Thoracic aorta (tissue), 2 donors: Measurements from ENCODE around the gene APPL2. TPM values are rescaled to one million over a fixed set of nuclear protein-coding genes. Genes with fewer than 3 reads are reported as not detected.

ENCODE experiments used
- ATAC-seq: fragments of 150-250 bp; one replicate; pipeline ENCODE4 v1.8.0; 2017; ENCODE audit warnings: low read depth; ENCODE audit not compliant: insufficient number of reproducible peaks, low FRiP score
- DNase-seq: peaks from one replicate; pipeline ENCODE4 v3.0.0-alpha.2; 2020; ENCODE audit warnings: low spot score
- H3K27ac ChIP-seq, 2 donors: fragments of 200-600 bp; sonication (generic); 1 replicate in 1 of 2; 2 replicates in 1 of 2; pipeline ENCODE4 v1.5.1; 2016; ENCODE audit warnings: mild to moderate bottlenecking in 2 of 2, moderate library complexity in 2 of 2
- H3K27me3 ChIP-seq: fragments of 200-600 bp; sonication (generic); replicated peaks from 2 replicates; pipeline ENCODE4 v1.6.0; 2016; ENCODE audit warnings: mild to moderate bottlenecking; ENCODE audit not compliant: insufficient read depth
- H3K36me3 ChIP-seq: fragments of 200-600 bp; sonication (generic); one replicate; pipeline ENCODE4 v1.5.1; 2016
- H3K4me1 ChIP-seq, 2 donors: fragments of 200-600 bp; sonication (generic); 1 replicate in 1 of 2; 2 replicates in 1 of 2; pipeline versions ENCODE4 v1.5.1 to v1.6.0; 2016; ENCODE audit warnings: low read depth in 2 of 2, mild to moderate bottlenecking in 1 of 2; ENCODE audit not compliant: control insufficient read depth in 1 of 2
- H3K4me3 ChIP-seq: fragments of 200-600 bp; sonication (generic); 2 replicates; pipeline ENCODE4 v1.5.1; 2016; ENCODE audit warnings: mild to moderate bottlenecking
- H3K9me3 ChIP-seq: fragments of 200-600 bp; sonication (generic); 2 replicates; pipeline ENCODE4 v1.5.1; 2016
- CTCF ChIP-seq: fragments of 200-600 bp; sonication (generic); IDR thresholded peaks from one replicate; pipeline ENCODE4 v1.5.1; 2019; ENCODE audit warnings: antibody characterized with exemption
- total RNA-seq, 2 donors: library from RNA; depleted of rRNA; stranded (reverse); fragments of >200 nt; gene quantifications; one replicate each; pipeline versions ENCODE4 v1.1.0 to v1.2.3, GENCODE V29; 2016

The APPL2 gene
- total RNA-seq, 2 donors from 2014 or later: 38.2 to 60.9 TPM

- Histone ChIP-seq H3K27me3 (no peaks in the 10 kb centered on the region), H3K27ac (no peak overlapping the region), H3K36me3 (peaks cover 53% of the 10 kb centered on the region), H3K9me3 (no peaks in the 10 kb centered on the region), H3K4me1 (peaks cover 0 to 9% of the 10 kb centered on the region in 2 donors), H3K4me3 (no peak overlapping the region)
- no peak for TF ChIP-seq CTCF
- no peak for DNase-seq
- no peak for ATAC-seq
Measured at GRCh38 chr12:105198961-105199360, 37.0 kb downstream of the APPL2 start.

GRCh38 chr12:105196090-105196489 lies 39.9 kb downstream of the APPL2 start:
- Histone ChIP-seq H3K9me3 (no peaks in the 10 kb centered on the region), H3K4me3 (no peak overlapping the region), H3K27me3 (no peaks in the 10 kb centered on the region), H3K4me1 (peaks cover 0 to under 1% of the 10 kb centered on the region in 2 donors), H3K36me3 (peaks cover 58% of the 10 kb centered on the region), H3K27ac (no peak overlapping the region)
- ATAC-seq (no peak), DNase-seq (no peak)
- no peak for TF ChIP-seq CTCF

- DNase-seq: no peak
- Histone ChIP-seq H3K27me3 (no peaks in the 10 kb centered on the region), H3K36me3 (peaks cover 59% of the 10 kb centered on the region), H3K4me3 (no peak overlapping the region), H3K9me3 (no peaks in the 10 kb centered on the region), H3K4me1 (no peaks in the 10 kb centered on the region), H3K27ac (no peak overlapping the region)
- TF ChIP-seq CTCF: no peak
- ATAC-seq: no peak
Measured at GRCh38 chr12:105194947-105195346, 41.0 kb downstream of the APPL2 start.

GRCh38 chr12:105192624-105193225 lies 43.2 kb downstream of the APPL2 start:
- DNase-seq (no peak), ATAC-seq (no peak)
- Histone ChIP-seq H3K4me3 (no peak overlapping the region), H3K36me3 (peaks cover 72% of the 10 kb centered on the region), H3K9me3 (no peaks in the 10 kb centered on the region), H3K27ac (no peak overlapping the region), H3K27me3 (no peaks in the 10 kb centered on the region), H3K4me1 (no peaks in the 10 kb centered on the region)
- no peak for TF ChIP-seq CTCF

GRCh38 chr12:105190530-105190929 lies 45.4 kb downstream of the APPL2 start:
- Histone ChIP-seq H3K36me3 (peaks cover 67% of the 10 kb centered on the region), H3K9me3 (no peaks in the 10 kb centered on the region), H3K27me3 (no peaks in the 10 kb centered on the region), H3K27ac (no peak overlapping the region), H3K4me3 (no peak overlapping the region), H3K4me1 (no peaks in the 10 kb centered on the region)
- DNase-seq: no peak
- ATAC-seq: no peak
- no peak for TF ChIP-seq CTCF
